Measurements from ENCODE around the gene METTL21C.

METTL21C gene

GRCh38 chr13:102680842-102681740 lies 13.8 kb downstream of the METTL21C start:
- ATAC-seq: no peak
- TF ChIP-seq CSRNP3 (CRISPR knock-in tag; IDR thresholded peaks at IDR 0.05) (no peak), ZC3H10 (CRISPR knock-in tag; IDR thresholded peaks at IDR 0.05) (no peak), ZNF8 (CRISPR knock-in tag; IDR thresholded peaks at IDR 0.05) (no peak), ZNF70 (CRISPR knock-in tag; IDR thresholded peaks at IDR 0.05) (no peak)

GRCh38 chr13:102680133-102680717 lies 14.6 kb downstream of the METTL21C start:
- ATAC-seq: no peak
- TF ChIP-seq TCF4 (CRISPR knock-in tag; IDR thresholded peaks at IDR 0.05; ENCODE audit: borderline replicate concordance): no peak

- no peak for TF ChIP-seq GLIS3 (CRISPR knock-in tag; IDR thresholded peaks at IDR 0.05)
- no peak for TF ChIP-seq POU6F1 (CRISPR knock-in tag; IDR thresholded peaks at IDR 0.05; ENCODE audit: borderline replicate concordance, low read depth)
Measured at GRCh38 chr13:102679449-102680132, 15.3 kb downstream of the METTL21C start.

GRCh38 chr13:102678339-102679107 lies 16.3 kb downstream of the METTL21C start:
- ATAC-seq: no peak

More at GRCh38 chr13:102679449-102680132, 15.3 kb downstream of the METTL21C start:
- ATAC-seq: no peak

GRCh38 chr13:102677122-102677521 lies 17.7 kb downstream of the METTL21C start:
- ATAC-seq: no peak
- no peak for TF ChIP-seq OSR1 (CRISPR knock-in tag; IDR thresholded peaks at IDR 0.05)
- TF ChIP-seq ZNF8 (CRISPR knock-in tag; IDR thresholded peaks at IDR 0.05): no peak
- no peak for TF ChIP-seq CSDC2 (CRISPR knock-in tag; IDR thresholded peaks at IDR 0.05)
- no peak for TF ChIP-seq RARB (CRISPR knock-in tag; IDR thresholded peaks at IDR 0.05)
- TF ChIP-seq CSRNP3 (CRISPR knock-in tag; IDR thresholded peaks at IDR 0.05): no peak
- no peak for TF ChIP-seq ARNTL (CRISPR knock-in tag; IDR thresholded peaks at IDR 0.05; ENCODE audit: borderline replicate concordance, low read depth)
- no peak for TF ChIP-seq PATZ1 (CRISPR knock-in tag; IDR thresholded peaks at IDR 0.05; ENCODE audit: borderline replicate concordance)
- TF ChIP-seq TCF4 (CRISPR knock-in tag; IDR thresholded peaks at IDR 0.05; ENCODE audit: borderline replicate concordance): no peak

More at GRCh38 chr13:102678339-102679107, 16.3 kb downstream of the METTL21C start:
- no peak for TF ChIP-seq RARB (CRISPR knock-in tag; IDR thresholded peaks at IDR 0.05)
- TF ChIP-seq GLIS3 (CRISPR knock-in tag; IDR thresholded peaks at IDR 0.05): no peak
- no peak for TF ChIP-seq ZNF8 (CRISPR knock-in tag; IDR thresholded peaks at IDR 0.05)
- TF ChIP-seq PPARA (CRISPR knock-in tag; IDR thresholded peaks at IDR 0.05; ENCODE audit: borderline replicate concordance): no peak

Measured in SK-N-SH treated with all-trans-retinoic acid at 6 μM for 48 hours (cell line).